ENCODE measurements around the gene ST7.

DNA sequence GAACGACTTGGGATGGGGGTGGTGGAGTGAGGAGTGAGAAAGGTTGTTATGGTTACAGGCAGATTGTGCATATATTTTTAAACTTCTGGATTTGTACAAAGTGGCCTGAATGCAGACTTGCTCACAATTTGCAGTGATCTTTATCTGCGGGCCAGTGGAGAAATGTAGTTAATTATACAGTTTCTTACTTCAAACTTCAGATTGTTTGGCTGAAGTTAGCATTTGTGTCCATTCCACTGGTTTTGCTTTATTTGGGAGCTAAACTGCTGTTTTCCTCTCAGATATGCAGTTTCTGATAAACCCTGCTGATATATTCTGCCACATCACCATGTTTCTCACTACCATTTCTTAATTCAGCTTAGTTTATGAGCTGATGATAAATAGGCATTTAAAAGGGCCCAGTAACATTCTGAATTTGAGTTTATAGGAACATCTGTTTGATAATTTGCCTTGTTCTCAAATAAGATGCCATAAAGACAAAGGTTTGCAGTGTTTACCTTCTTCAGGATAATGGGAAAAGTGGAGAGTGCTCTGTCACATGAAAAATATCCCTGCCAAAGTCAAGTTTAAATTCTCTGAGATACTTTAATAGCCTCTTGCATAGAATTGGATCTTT, 170.1 kb downstream of the ST7 start:
- no peak for TF ChIP-seq EZH2 (IDR thresholded peaks at IDR 0.05; ENCODE audit: low read length)
- TF ChIP-seq, protein P1, sequence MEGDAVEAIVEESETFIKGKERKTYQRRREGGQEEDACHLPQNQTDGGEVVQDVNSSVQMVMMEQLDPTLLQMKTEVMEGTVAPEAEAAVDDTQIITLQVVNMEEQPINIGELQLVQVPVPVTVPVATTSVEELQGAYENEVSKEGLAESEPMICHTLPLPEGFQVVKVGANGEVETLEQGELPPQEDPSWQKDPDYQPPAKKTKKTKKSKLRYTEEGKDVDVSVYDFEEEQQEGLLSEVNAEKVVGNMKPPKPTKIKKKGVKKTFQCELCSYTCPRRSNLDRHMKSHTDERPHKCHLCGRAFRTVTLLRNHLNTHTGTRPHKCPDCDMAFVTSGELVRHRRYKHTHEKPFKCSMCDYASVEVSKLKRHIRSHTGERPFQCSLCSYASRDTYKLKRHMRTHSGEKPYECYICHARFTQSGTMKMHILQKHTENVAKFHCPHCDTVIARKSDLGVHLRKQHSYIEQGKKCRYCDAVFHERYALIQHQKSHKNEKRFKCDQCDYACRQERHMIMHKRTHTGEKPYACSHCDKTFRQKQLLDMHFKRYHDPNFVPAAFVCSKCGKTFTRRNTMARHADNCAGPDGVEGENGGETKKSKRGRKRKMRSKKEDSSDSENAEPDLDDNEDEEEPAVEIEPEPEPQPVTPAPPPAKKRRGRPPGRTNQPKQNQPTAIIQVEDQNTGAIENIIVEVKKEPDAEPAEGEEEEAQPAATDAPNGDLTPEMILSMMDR (optimal IDR thresholded peaks at IDR 0.05 in 1 of 3, IDR thresholded peaks at IDR 0.05 in 1 of 3, conservative IDR thresholded peaks at IDR 0.05 in 1 of 3; ENCODE audit: extremely low read depth in 1 of 3, insufficient read depth in 2 of 3, low read length in 3 of 3): no peak
